Cardiac fibroblast (primary cell): ENCODE measurements around the gene RIPK4.

Experiments used
- DNase-seq, 2 donors: peaks; one replicate each; pipeline versions ENCODE4 v3.0.0 to v3.0.0-alpha.2; 2010; ENCODE audit warnings: low read depth in 2 of 2
- H3K4me3 ChIP-seq, 2 donors: replicated peaks in 1 of 2; 1 replicate in 1 of 2; 2 replicates in 1 of 2; pipeline ENCODE4 v1.5.1; 2011; ENCODE audit warnings: low read depth in 2 of 2, low read length in 2 of 2, mild to moderate bottlenecking in 2 of 2, moderate library complexity in 1 of 2
- TF ChIP-seq, protein P1 (sequence below): IDR thresholded peaks from one replicate; pipeline ENCODE4 v1.5.1; 2011; ENCODE audit warnings: low read depth, mild to moderate bottlenecking, low read length, inconsistent platforms

The RIPK4 gene

GRCh38 chr21:41713495-41714281 lies 53.2 kb downstream of the RIPK4 start:
- no peak overlapping the region for H3K4me3 ChIP-seq
- no peak for DNase-seq
- TF ChIP-seq, protein P1, sequence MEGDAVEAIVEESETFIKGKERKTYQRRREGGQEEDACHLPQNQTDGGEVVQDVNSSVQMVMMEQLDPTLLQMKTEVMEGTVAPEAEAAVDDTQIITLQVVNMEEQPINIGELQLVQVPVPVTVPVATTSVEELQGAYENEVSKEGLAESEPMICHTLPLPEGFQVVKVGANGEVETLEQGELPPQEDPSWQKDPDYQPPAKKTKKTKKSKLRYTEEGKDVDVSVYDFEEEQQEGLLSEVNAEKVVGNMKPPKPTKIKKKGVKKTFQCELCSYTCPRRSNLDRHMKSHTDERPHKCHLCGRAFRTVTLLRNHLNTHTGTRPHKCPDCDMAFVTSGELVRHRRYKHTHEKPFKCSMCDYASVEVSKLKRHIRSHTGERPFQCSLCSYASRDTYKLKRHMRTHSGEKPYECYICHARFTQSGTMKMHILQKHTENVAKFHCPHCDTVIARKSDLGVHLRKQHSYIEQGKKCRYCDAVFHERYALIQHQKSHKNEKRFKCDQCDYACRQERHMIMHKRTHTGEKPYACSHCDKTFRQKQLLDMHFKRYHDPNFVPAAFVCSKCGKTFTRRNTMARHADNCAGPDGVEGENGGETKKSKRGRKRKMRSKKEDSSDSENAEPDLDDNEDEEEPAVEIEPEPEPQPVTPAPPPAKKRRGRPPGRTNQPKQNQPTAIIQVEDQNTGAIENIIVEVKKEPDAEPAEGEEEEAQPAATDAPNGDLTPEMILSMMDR, result no peak

GRCh38 chr21:41712730-41713129 lies 54.1 kb downstream of the RIPK4 start:
- no peak for DNase-seq
- TF ChIP-seq, protein P1, result no peak
- no peak overlapping the region for H3K4me3 ChIP-seq

DNA sequence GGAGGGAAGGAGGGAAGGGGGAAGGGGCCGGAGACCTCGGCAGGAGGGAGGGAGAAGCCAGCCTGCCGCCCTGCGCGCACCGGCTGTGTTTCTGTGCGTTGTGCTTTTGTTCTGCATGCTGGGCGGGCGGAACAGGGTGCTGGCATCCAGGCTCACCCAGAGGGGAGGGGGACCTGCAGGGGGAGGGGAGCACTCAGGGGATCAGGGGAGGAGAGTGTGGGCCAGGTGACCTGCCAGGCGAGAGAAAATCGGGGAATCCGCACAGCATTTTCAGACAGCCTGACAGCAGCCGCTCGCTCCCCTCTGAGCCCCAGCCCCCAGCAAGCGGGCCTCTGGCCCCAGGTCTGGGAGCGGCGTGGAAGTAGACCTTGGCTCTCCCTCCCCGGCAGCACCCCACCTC lies 54.7 kb downstream of the RIPK4 start:
- H3K4me3 ChIP-seq, result no peak overlapping the region
- TF ChIP-seq, protein P1, result no peak
- no peak for DNase-seq

DNA sequence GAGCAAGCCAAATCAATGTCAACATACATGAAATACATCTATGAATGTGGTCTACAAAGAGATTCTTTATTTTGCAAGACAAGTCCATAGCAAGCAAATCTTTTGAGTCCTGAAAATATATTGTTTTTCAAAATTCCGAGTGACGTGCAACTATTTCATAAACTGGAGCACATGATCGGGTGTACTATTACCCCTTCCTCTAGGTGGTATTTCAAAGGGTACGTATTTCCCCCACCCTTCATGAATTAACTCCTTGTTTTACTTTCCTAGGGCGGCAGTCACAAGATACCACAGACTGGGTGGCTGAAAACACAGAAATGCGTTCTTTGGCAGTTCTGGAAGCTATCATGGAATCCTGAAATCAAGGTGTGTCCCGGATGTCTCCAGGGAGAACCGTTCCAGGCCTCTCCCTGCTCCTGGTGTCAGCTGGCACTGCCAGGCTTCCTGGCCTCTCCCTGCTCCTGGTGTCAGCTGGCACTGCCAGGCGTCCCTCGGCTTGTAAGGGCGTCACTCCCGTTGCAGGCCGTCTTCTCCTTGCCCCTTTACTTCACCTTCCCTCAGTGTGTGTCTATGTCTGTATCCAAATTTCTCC lies 55.3 kb downstream of the RIPK4 start:
- no peak for DNase-seq
- TF ChIP-seq, protein P1, result no peak
- no peak overlapping the region for H3K4me3 ChIP-seq

- no peak for DNase-seq
- H3K4me3 ChIP-seq, result no peak overlapping the region
- TF ChIP-seq, protein P1, result no peak
Observed at GRCh38 chr21:41710823-41711160, 56.1 kb downstream of the RIPK4 start.

- H3K4me3 ChIP-seq, result no peak overlapping the region
- TF ChIP-seq, protein P1, result no peak
- DNase-seq, result no peak
Observed at GRCh38 chr21:41709965-41710822, 56.7 kb downstream of the RIPK4 start.
